Ishikawa (cell line): ENCODE results near the gene ARG1.

Source experiments
- CEBPB ChIP-seq: IDR thresholded peaks from 2 replicates; pipeline ENCODE4 v1.6.1; 2012
- FOXM1 ChIP-seq: IDR thresholded peaks from 2 replicates; pipeline ENCODE4 v1.6.1; 2012; ENCODE audit warnings: low read depth, borderline replicate concordance
- TAF1 ChIP-seq: IDR thresholded peaks from 2 replicates; pipeline ENCODE4 v1.6.1; 2012; ENCODE audit warnings: low read depth, mild to moderate bottlenecking
- YY1 ChIP-seq: IDR thresholded peaks from 2 replicates; pipeline ENCODE4 v1.6.1; 2012; ENCODE audit warnings: low read depth
- ZBTB7A ChIP-seq: IDR thresholded peaks from 2 replicates; pipeline ENCODE4 v1.6.1; 2012; ENCODE audit warnings: low read depth
- TF ChIP-seq, protein P1 (sequence below): IDR thresholded peaks from 2 replicates; pipeline ENCODE4 v1.6.1; 2012

DNA sequence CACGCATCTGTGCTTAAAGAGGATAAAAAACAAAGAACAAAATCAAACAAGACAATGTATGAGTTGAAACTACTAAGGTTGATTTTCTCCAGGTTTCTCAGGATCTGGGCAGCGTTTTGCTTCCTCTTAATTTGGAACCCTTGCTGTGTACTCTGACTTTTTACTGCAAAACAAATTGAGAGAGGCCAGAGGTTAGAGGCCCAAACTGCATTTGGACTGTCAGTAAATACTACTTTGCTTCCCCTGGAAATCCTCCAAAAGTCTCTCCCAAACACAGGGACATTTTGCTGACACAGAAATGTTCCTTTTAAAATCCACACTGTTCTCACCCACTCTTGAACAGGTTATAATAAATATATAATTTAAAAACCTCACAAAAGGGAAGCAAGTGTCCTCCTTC is 1.1 kb downstream of the ARG1 start:
- TF ChIP-seq FOXM1 (no peak), CEBPB (no peak), YY1 (no peak), ZBTB7A (no peak), TAF1 (no peak)
- TF ChIP-seq, protein P1, sequence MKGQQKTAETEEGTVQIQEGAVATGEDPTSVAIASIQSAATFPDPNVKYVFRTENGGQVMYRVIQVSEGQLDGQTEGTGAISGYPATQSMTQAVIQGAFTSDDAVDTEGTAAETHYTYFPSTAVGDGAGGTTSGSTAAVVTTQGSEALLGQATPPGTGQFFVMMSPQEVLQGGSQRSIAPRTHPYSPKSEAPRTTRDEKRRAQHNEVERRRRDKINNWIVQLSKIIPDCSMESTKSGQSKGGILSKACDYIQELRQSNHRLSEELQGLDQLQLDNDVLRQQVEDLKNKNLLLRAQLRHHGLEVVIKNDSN = no peak
